Stimulated activated CD4-positive, alpha-beta T cell treated with anti-CD3 and anti-CD28 coated beads, TNF-alpha, amount 100 ng/mL, for 1 hour (primary cell): Measurements from ENCODE around the gene LKAAEAR1.
A peak's percentile ranks its signal among the peaks of the same experiment; 100 is the strongest.

Source experiments
- DNase-seq, 3 donors: peaks; one replicate each; pipeline ENCODE4 v3.0.0-alpha.2; 2020; ENCODE audit warnings: low read depth in 3 of 3, low spot score in 1 of 3

The LKAAEAR1 gene

DNA sequence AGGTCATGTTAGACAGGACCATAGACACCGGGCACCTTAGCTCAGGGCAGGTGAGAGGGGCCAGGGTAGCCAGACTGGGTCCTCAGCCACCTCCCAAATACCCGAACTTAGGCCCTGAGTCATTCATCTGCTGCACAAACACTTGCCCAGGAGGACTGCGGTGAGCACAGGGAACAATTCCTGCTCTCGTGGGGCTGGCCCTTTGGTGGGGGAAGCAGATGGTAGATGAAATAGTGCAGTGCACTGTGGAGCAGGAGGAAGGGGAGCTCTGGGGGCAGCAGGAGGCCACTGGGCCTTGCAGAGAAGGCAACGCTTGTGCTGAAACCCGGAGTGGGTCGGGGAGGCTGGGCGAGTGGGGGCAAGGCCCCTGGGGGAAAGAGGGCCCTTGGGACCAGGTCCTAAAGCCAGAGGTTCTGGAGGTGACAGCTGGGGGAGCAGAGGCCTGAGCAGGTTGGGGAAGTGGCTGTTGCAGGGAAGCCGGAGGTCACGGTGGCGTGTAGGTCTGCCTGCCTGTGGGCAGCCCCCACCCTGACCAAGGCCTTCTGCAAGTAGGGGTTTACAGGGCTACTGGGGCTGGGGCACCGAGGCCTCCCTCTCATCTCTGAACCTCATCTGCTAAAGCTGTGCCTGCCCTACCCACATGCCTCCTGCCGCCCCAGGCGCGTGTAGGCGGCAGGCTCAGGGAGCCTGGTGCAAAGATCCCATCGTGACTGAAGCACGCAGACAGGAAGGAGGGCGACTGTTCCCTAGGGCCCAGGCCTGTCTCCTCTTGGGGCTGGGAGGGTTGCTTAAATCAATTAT lies 27.8 kb upstream of the LKAAEAR1 start:
- DNase-seq = no peak

DNA sequence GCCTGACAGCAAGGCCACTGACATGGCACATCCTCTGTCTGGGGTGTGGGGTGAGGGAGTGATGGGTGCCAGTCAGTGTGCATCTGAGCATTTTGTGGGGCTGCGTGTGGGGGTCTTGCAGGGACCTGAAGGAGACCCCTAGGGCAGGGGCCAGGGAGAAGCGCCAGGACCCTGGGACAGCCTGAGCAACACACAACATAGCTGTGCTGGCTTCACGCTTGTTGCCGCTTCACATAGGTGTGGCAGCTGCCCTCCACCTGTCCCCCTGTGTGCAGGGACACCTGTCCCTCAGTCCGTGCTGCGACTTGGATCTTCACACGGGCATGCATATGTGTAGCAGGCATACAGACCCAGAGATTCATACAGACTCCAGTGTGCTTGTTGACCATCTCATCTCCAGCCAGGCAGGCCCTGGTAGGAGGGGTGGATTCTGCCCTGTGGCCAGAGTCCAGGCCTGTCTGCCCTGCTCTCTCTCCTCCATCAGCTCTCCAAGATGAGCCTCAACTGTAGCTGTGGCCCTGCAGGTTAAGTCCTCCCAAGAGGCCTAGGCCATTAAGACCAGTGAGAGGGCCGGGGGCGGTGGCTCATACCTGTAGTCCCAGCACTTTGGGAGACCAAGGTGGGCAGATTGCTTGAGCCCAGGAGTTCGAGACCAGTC lies 26.3 kb upstream of the LKAAEAR1 start:
- DNase-seq = no peak

DNA sequence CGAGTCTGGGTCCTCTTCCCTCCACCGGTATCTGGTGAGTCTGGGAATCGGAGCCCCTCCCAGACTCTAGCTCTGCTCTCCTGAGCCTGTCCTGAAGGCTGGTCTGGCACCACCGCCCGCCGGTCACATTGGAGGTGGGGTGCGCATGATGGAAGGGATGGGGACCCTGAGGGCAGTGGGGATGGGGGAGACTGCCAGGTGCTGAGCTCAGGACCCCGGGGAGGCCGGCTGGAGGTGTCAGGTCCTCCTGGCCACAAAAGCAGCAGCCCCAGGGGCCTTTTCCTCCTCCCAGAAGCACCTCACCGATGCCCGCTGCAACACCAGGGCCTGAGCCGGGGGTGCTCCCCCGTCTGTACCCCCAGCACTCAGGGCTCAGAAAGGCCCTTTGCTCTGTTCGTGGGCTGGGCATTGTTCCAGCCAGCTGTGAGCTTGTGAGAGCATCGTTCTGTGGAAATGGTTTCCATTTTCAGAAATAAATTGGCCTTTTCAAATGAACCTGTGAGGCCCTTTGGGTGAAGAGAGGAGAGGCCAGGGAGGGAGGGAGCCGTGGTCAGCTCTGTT lies 25.7 kb upstream of the LKAAEAR1 start:
- no peak for DNase-seq

DNA sequence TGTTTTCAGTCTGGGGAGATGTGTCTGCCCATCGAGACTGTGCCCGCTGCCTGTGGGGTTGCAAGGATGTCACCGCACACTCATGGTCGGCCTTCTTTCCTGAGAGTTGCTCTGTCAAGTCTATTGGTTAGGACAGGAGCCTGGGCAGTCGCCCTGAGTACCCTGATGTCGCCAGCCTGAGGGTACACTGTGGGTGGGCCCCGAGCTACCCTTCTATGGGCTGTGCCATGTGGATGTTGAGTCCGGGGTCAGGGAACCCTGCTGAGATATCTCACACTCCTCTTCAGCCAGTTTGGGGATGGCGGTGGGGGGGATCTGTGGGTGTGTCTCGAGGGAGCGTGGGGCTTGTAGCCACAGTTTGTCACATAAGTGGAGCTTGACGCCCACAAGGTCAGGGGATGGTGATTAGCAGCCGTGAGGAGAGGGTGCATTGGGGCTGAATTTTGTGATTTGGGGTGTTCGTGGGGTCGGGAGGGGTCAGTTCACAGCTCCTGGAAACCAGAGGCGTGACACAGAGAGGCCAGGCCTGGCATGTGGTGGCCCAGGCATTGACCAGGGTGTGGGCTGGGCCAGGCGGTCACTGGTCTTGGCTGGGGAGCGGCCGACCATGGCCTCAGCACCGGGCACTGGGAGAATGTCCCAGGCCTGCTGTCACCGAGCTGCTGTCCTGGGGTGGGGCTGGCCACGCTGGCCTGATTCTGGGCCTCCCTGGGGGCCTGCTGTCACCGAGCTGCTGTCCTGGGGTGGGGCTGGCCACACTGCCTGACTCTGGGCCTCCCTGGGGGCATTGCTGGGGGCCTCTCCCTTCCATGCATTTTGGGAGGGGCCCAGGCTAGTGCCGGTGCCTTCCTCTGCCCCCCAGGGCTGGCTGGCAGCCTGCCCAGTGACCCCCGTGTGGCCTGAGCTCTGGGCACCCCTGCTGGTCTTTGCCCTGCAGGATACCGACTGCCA lies 24.8 kb upstream of the LKAAEAR1 start:
- DNase-seq = no peak

DNA sequence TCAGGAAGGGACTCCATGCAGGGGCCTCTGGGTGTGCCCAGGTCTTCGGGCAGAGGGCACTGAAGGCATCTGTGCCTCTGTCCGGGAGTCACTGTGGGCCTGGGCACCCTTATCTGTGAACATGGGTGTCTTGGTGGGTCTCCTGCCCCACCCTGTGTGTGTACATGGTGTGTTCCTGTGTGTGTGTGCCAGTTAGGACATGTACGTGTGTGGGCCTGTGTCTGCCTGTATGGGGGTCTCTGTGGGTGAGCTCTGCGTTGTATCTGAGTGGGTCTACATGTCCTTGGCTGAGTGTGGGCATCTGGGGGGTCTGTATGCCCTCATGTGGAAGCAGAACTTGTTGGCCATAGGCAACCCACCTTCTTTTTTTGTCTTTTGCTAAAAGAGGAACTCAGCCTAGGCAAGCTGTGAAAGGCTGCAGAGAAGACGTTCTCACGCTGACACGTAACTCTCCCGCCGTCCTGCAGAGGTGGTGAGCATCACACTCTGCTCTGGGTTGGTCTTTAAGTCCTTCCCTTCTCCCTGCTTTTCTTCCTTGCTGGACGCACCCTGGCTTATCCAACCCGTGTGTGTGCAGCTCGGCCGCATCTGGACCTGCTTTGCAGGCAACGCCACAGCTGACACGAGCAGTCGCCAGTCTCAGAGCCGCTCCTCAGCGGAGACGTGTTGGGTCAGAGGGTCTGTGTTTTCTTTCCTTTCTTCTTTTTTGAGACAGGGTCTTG lies 23.7 kb upstream of the LKAAEAR1 start:
- no peak for DNase-seq

DNA sequence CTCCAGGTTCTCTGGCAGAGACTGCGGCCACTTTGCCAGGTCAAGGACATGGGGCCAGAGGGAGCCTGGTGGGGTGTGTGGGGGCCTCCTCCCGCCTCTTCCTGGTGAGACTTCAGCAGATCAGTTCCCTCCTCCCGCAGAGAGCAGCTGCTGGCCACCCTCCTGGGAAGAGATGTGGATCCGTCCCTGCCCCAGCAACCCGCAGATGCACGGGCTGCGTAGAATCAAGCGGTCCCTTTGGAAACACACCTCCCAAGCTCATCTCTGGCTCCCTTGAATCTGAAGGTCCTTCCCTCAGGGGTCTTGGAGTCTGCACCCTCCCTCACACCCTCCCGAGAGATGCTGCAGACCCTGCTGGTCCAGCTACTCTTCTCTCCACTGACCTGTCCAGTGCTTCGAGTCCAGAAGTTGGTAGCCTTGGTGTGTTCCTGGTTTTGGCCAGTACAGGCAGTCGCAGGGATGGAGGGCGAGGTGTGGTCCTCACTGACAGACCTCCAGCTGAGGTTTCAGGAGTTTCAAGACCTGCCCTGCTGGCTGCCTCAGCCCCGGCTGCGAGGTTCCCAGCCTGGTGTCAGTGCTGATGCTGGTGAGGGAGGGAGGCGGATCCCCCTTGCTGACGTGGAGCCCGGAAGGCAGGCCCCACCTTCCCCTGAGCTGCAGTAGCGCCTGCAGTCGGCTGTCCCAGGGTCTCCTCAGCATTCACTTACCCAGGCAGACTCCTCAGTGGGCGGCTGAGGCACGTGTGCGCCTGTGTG lies 23.0 kb upstream of the LKAAEAR1 start, which contains the start of gene NPBWR2:
TSS of gene NPBWR2 (minus strand) at position 585 of the 755 bp plus-strand sequence. CDS start 734 bp downstream, outside the sequence.
- DNase-seq = no peak

DNA sequence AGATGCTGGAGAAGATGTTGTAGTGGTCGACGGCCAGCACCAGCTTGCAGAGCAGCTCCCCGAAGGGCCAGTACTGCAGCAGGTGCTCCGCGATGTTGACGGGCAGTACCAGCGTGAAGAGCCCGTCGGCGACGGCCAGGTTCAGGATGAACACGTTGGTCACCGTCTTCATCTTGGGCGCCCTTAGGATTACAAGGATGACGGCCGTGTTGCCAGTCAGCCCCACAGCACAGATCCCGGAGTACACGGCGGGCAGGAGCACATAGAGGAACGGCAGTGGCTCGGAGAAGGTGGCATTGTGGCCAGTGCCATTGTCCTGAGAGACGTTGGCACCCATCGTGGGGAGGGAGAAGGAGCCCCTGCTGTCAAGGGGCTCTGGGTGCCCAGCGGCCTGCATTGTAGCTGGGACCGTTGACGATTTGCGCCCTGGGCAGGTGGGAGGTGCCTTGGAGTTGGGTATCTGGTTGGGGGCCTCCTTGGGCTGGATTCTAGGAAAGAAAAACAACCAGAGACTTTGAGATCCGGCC lies 22.3 kb upstream of the LKAAEAR1 start:
- DNase-seq = no peak

DNA sequence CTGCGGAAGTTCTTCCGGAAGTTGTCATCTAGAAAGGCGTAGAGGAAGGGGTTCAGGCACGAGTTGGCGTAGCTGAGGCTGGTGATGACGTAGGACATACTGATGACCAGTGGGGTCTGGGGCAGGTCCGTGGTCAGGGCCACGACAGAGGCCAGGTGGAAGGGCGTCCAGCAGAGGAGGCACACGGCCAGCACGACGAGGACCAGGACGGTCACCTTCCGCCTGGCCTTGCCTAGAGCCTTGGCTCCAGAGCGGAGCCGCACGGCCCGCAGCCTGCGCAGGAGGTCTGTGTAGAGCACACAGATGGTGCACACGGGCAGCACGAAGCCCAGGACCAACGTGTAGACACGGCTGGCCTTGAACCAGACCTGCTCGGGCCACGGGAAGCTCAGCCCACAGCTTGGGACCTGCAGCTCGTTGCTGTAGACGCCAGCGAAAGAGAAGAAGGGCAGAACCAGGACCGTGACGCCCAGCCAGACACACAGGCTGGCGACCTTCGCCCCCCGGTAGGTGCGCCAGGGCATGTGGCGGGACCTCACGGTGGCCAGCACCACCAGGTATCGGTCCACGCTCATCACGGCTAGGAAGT lies 21.7 kb upstream of the LKAAEAR1 start:
- no peak for DNase-seq

DNA sequence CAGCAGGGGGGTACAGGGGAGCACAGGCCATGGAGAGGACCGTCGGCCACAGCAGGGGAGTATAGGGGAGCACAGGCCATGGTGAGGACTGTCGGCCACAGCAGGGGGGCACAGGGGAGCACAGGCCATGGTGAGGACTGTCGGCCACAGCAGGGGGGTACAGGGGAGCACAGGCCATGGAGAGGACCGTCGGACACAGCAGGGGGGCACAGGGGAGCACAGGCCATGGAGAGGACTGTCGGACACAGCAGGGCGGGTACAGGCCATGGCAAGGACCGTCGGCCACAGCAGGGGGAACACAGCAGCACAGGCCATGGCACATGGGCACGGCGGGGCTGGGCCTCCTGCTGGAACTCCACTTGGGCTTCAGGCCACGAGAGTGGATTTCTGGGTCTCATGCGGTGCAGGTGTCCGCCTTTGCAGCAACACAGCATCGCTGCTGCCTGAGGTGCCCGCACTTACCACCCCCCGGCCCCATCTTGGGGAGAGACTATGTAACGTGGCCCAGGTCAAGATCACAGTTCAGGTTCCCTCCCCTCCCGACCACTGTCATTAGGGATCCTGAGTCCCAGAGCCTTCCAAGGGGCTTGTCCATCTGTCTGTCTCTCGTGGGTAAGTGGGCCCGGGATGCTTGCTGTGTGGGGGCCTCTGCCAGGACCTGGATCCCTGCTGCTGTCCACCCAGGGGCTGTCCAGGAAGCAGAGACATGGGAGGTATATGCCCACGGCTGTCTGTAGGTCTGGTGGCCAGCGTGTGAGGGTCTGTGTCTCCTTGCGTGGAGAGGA lies 20.7 kb upstream of the LKAAEAR1 start:
- DNase-seq = no peak

DNA sequence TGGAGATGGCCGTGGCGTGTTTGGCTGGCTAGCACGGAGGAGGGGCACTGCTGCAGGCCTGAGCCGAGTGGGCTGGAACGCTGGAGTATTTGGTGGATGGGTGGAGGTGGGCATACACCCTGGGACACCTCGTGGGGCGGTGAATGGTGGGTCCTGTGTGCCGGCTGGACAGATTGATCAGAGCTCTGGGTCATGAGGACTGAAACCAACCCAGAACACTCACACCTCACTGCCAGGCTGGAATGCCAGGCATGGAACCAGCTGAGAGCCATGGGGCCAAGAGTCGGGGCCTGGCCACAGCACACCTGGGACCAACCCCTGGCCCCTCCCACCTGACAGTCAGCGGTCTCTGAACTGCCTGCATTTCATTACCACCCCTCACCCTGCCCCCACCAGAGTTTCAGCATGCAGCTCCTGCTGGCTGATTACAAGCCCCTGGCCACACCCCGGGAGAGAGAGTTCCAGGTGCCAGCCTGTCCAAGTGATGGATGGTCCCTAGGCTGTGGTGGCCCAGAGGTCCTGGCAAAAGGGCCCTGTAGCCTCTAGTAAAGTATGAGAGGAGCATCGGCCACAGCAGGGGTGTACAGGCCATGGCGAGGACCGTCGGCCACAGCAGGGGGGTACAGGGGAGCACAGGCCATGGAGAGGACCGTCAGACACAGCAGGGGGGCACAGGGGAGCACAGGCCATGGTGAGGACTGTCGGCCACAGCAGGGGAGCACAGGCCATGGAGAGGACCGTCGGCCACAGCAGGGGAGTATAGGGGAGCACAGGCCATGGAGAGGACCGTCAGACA lies 19.9 kb upstream of the LKAAEAR1 start:
- no peak for DNase-seq

DNA sequence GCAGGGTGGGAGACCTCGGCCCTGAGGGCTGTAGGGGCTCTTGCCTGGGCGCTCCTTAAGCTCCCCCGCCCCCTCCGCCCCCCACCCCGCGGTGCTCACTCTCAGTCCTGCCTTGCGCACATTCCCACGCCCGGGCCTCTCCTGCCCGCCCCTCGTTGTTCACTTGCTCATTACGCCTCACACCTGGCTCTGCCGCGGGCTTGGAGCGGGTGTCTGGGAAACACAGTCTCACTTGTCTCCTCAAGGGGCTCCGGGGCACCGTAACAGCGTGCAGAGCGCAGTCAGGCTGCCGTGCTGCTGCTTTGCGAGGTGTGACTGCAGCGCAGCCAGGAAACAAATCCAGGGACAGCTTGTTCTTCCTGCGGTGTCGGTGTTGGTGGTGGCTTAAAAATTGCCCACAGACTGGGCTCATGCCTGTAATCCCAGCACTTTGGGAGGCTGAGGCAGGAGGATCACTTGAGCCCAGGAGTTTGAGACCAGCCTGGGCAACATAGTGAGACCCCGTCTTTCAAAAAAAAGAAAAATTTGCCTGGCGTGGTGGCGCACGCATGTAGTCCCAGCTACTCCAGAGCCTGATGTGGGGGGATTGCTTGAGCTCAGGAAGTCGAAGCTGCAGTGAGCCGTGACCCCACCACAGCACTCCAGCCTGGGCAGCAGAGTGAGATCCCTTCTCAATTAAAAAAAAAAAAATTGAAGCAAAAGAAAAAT lies 18.6 kb upstream of the LKAAEAR1 start:
- DNase-seq = no peak

DNA sequence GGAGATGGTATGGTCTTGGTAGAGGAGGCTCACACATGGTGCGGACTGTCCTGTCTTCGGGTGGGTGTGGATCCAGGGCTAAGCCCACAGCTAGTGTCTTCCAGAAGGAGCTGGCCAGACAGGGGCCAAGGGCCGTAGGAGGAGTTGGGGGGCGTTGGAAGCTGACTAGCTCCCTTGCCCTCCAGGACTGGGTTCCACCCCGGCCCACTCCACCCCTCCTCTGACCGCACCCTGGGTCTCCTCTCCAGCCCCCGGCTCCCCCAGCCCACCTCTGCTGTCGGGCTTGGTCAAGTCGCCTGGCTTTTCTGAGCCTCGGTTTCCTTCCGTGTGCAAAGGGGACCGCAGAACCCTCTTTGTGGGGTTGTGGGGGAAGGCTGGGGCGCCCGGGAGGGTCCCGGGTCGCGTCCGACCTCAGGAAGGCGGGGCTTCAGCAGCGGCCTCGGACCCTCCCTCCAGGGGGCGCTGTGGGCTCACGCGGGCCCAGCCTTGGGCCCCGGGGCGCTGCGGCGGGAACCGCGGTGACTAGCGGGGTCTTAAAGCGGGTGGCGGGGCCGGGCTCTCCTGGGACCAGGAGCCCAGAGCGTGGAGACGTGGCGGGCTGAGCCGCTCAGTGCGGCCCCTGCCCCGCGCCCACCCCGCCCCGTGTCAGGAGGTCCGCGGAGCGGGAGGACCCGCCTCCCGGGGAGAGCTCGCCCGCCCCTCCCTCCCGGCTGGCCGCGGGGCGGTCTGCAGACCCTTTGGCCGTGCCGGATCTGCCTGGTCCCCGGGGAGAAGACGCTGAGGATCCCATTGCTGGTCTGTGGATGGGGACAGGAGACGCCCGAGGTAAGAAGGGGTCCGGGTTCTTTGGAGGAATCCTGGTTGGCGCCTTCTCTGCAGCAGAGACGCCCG lies 17.8 kb upstream of the LKAAEAR1 start:
- DNase-seq = peak in 2 of 3 donors; percentile 36 to 66

DNA sequence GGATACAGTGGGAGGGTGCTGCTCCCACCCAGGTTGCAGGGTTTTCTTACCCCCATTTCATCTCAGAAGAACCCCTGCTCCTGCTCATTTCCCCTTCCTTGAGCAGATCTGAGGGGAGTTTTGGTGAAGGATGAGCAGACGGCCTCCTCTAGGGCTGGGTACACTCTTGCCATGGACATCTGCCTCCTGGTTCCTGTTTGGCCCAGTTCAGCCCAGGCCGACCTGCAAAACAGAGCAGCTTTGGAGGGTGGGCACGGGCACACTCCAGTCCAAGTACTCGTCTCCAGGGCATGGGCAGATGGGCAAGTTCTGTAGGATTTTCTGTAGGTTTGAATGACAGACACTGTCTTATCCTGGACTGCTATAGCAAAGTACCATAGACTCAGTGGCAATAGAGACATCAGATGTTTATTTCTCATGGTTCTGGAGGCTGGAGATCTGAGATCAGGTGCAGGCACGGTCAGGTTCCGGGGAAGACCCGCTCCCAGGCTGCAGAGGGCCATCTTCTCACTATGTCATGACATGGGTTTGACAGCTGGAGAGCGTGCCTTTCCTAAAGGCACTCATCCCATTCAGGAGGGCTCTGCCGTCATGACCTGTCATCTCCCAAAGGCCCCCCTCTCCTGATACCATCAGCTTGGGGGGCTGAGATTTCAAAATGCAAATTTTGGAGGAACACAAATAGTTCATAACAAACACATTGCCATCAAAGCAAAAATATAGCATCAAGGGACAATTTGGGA lies 16.9 kb upstream of the LKAAEAR1 start:
- DNase-seq = no peak

DNA sequence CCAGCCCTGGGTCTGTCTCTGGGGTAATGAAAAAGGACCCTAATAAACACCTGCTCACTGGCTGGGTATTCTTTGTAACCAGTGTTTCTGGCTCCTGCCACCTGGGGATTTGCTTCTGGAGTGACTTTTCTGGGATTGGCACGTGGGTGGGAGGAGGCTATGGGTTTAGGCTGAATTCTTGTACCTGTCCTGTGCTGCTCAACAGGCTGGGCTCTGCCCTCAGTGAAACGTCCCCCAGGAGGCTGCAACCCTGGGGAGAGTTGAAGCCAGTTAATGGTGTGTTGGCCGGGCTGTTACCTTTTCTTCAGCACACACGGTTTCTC lies 16.3 kb upstream of the LKAAEAR1 start:
- no peak for DNase-seq

DNA sequence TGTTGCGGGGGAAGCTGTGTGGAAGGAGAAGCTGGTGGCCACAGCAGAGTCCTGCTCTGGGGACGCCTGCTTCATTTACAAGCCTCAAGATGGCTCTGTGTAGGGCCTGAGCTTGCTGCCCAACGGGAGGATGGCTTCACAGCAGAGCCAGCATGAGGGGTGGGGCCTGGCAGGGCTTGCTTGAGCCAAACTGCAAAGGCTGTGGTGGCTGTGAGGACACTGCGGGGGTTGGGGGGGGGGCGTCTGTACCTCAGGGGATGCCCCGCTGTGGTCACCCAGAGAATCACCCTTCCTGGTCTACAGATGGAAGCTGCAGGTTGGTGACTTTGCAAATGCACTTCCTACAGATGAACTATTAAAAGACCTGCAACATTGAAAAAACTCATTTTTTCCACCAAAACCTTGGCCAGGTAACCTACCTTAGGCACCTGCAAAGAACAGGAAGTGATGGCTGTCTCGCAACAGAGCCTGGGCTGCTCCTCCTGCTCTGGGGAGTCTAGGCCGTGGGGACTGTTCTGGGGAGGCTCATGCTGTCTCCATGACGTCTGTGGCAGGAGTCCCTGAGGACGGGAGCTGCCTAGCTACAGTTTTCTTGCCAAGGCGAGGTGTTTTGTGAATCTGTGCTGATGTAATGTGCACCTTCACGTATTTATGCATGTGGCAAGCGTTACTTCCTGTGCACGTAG lies 15.8 kb upstream of the LKAAEAR1 start:
- DNase-seq = no peak
